BLaER1 (cell line): ENCODE data around the gene FAM110D.

Experiments
- H3K27ac ChIP-seq: shearing (Covaris generic); formaldehyde crosslinking; 2 replicates; pipeline ENCODE4 v1.8.1; 2022
- H3K27me3 ChIP-seq: shearing (Covaris generic); formaldehyde crosslinking; 2 replicates; pipeline ENCODE4 v1.8.1; 2022
- H3K36me3 ChIP-seq: shearing (Covaris generic); formaldehyde crosslinking; 2 replicates; pipeline ENCODE4 v1.8.1; 2022
- H3K4me1 ChIP-seq: shearing (Covaris generic); formaldehyde crosslinking; 2 replicates; pipeline ENCODE4 v1.8.1; 2022
- H3K4me2 ChIP-seq: shearing (Covaris generic); formaldehyde crosslinking; 2 replicates; pipeline ENCODE4 v1.8.1; 2022
- H3K4me3 ChIP-seq: shearing (Covaris generic); formaldehyde crosslinking; 2 replicates; pipeline ENCODE4 v1.8.1; 2022
- H3K9ac ChIP-seq: shearing (Covaris generic); formaldehyde crosslinking; 2 replicates; pipeline ENCODE4 v1.8.1; 2022
- H3K9me3 ChIP-seq: shearing (Covaris generic); formaldehyde crosslinking; 2 replicates; pipeline ENCODE4 v1.8.1; 2022
- H4K20me1 ChIP-seq: shearing (Covaris generic); formaldehyde crosslinking; 2 replicates; pipeline ENCODE4 v1.8.1; 2022
- Cebpa-rat ChIP-seq: shearing (Covaris generic); IDR thresholded peaks from 2 replicates; pipeline ENCODE4 v1.8.1; 2022

FAM110D gene

GRCh38 chr1:26158908-26159742 lies at the start of gene FAM110D:
Gene FAM110D, plus strand, starts transcription at chr1:26159079. Its CDS starts 2,213 bp downstream, at chr1:26161292.
- Histone ChIP-seq H3K36me3 (no peaks in the 10 kb centered on the region), H3K4me1 (peaks cover 98% of the 10 kb centered on the region), H3K27me3 (no peaks in the 10 kb centered on the region), H3K27ac (peak within 1 kb of the TSS; percentile 88), H3K9me3 (no peaks in the 10 kb centered on the region), H3K9ac (peak within 1 kb of the TSS; percentile 86), H4K20me1 (no peaks in the 10 kb centered on the region), H3K4me3 (peak within 1 kb of the TSS; percentile 69), H3K4me2 (peak within 1 kb of the TSS; percentile 100)
- TF ChIP-seq Cebpa-rat = no peak

GRCh38 chr1:26109229-26110164 lies 49.4 kb upstream of the FAM110D start:
- Histone ChIP-seq H3K36me3 (peaks cover 9% of the 10 kb centered on the region), H3K27me3 (no peaks in the 10 kb centered on the region), H3K4me1 (peaks cover 31% of the 10 kb centered on the region), H3K4me2 (peak overlapping the region; percentile 92; the same call in 1 of the 2 replicates), H4K20me1 (no peaks in the 10 kb centered on the region), H3K27ac (no peak overlapping the region), H3K9ac (no peak overlapping the region), H3K4me3 (no peak overlapping the region), H3K9me3 (no peaks in the 10 kb centered on the region)
- TF ChIP-seq Cebpa-rat = no peak

- H3K27ac ChIP-seq = peak overlapping the region; percentile 97
- peaks cover 23% of the 10 kb centered on the region for H3K36me3 ChIP-seq
- peak overlapping the region; percentile 92 for H3K4me2 ChIP-seq
- TF ChIP-seq Cebpa-rat = no peak
- no peaks in the 10 kb centered on the region for H3K27me3 ChIP-seq
- peaks cover 22% of the 10 kb centered on the region for H3K4me1 ChIP-seq
- H3K4me3 ChIP-seq = peak overlapping the region; percentile 90
- no peaks in the 10 kb centered on the region for H3K9me3 ChIP-seq
- H4K20me1 ChIP-seq = no peaks in the 10 kb centered on the region
- peak overlapping the region; percentile 97 for H3K9ac ChIP-seq
Measured at GRCh38 chr1:26110731-26111529, 47.9 kb upstream of the FAM110D start.

GRCh38 chr1:26111530-26112406 lies 47.1 kb upstream of the FAM110D start, which contains the start of gene PDIK1L:
Gene PDIK1L, plus strand, starts transcription at chr1:26111824. Its CDS starts 2,485 bp downstream, at chr1:26114309.
- Histone ChIP-seq H3K4me3 (peak within 1 kb of the TSS; percentile 90), H3K27me3 (no peaks in the 10 kb centered on the region), H3K36me3 (peaks cover 32% of the 10 kb centered on the region), H3K9ac (peak within 1 kb of the TSS; percentile 97), H3K4me2 (peak within 1 kb of the TSS; percentile 92), H3K9me3 (no peaks in the 10 kb centered on the region), H3K4me1 (peaks cover 22% of the 10 kb centered on the region), H4K20me1 (no peaks in the 10 kb centered on the region), H3K27ac (peak within 1 kb of the TSS; percentile 97)
- no peak for TF ChIP-seq Cebpa-rat

- Histone ChIP-seq H3K4me3 (peak overlapping the region; percentile 90), H3K4me1 (peaks cover 22% of the 10 kb centered on the region), H3K9me3 (no peaks in the 10 kb centered on the region), H3K9ac (peak overlapping the region; percentile 97), H4K20me1 (no peaks in the 10 kb centered on the region), H3K4me2 (peak overlapping the region; percentile 86), H3K27ac (peak overlapping the region; percentile 97), H3K27me3 (no peaks in the 10 kb centered on the region), H3K36me3 (peaks cover 38% of the 10 kb centered on the region)
- TF ChIP-seq Cebpa-rat = no peak
Measured at GRCh38 chr1:26112407-26112775, 46.5 kb upstream of the FAM110D start.

GRCh38 chr1:26114165-26114927 lies 44.5 kb upstream of the FAM110D start:
- H3K4me1 ChIP-seq = peaks cover 28% of the 10 kb centered on the region
- no peak overlapping the region for H3K9ac ChIP-seq
- TF ChIP-seq Cebpa-rat = no peak
- H3K27me3 ChIP-seq = no peaks in the 10 kb centered on the region
- no peak overlapping the region for H3K4me2 ChIP-seq
- peaks cover 58% of the 10 kb centered on the region for H3K36me3 ChIP-seq
- H3K9me3 ChIP-seq = no peaks in the 10 kb centered on the region
- H3K27ac ChIP-seq = no peak overlapping the region
- H3K4me3 ChIP-seq = no peak overlapping the region
- H4K20me1 ChIP-seq = no peaks in the 10 kb centered on the region

GRCh38 chr1:26119892-26120608 lies 38.8 kb upstream of the FAM110D start:
- Histone ChIP-seq H3K4me2 (peak overlapping the region; percentile 48), H4K20me1 (no peaks in the 10 kb centered on the region), H3K9me3 (no peaks in the 10 kb centered on the region), H3K27ac (peak overlapping the region; percentile 63; the same call in 1 of the 2 replicates), H3K36me3 (peaks cover 52% of the 10 kb centered on the region), H3K4me3 (no peak overlapping the region), H3K4me1 (peaks cover 42% of the 10 kb centered on the region), H3K27me3 (no peaks in the 10 kb centered on the region), H3K9ac (peak overlapping the region; percentile 21)
- TF ChIP-seq Cebpa-rat = no peak
